Loucy (cell line): ENCODE results near the gene DAZL.
A peak's percentile ranks its signal among the peaks of the same experiment; 100 is the strongest.

Experiments used
- H2AFZ ChIP-seq: fragments of 200-600 bp; sonication (generic); 2 replicates; pipeline ENCODE4 v1.6.0; 2016; ENCODE audit warnings: antibody characterized with exemption, mild to moderate bottlenecking, low read length, moderate library complexity
- H3F3A ChIP-seq: fragments of 200-600 bp; 2 replicates; pipeline ENCODE4 v1.6.0; 2016; ENCODE audit warnings: antibody characterized with exemption, low read depth, mild to moderate bottlenecking
- H3K27me3 ChIP-seq: fragments of 200-600 bp; sonication (generic); 2 replicates; pipeline ENCODE4 v1.6.1; 2014; ENCODE audit warnings: low read length, mild to moderate bottlenecking; ENCODE audit not compliant: insufficient read depth, poor library complexity, severe bottlenecking
- H3K36me3 ChIP-seq: fragments of 200-600 bp; sonication (generic); 2 replicates; pipeline ENCODE4 v1.6.1; 2016; ENCODE audit warnings: low read length; ENCODE audit not compliant: insufficient read depth
- H3K4me1 ChIP-seq: fragments of 200-600 bp; sonication (generic); 2 replicates; pipeline ENCODE4 v1.5.1; 2014; ENCODE audit warnings: low read length, mild to moderate bottlenecking; ENCODE audit not compliant: insufficient read depth, poor library complexity, severe bottlenecking
- H3K4me2 ChIP-seq: fragments of 200-600 bp; sonication (generic); 2 replicates; pipeline ENCODE4 v1.6.0; 2014; ENCODE audit warnings: antibody characterized with exemption, low read length, low read depth, mild to moderate bottlenecking; ENCODE audit not compliant: poor library complexity, severe bottlenecking
- H3K4me3 ChIP-seq: fragments of 200-600 bp; sonication (generic); 2 replicates; pipeline ENCODE4 v1.5.1; 2014; ENCODE audit warnings: low read length, mild to moderate bottlenecking, mixed read lengths; ENCODE audit not compliant: poor library complexity, severe bottlenecking
- H3K79me2 ChIP-seq: fragments of 200-600 bp; sonication (generic); 2 replicates; pipeline ENCODE4 v1.6.1; 2014; ENCODE audit warnings: low read length; ENCODE audit not compliant: insufficient read depth
- H3K9ac ChIP-seq: fragments of 200-600 bp; sonication (generic); 2 replicates; pipeline ENCODE4 v1.6.0; 2014; ENCODE audit warnings: mild to moderate bottlenecking, low read depth, low read length, moderate library complexity; ENCODE audit not compliant: poor library complexity, severe bottlenecking
- H3K9me2 ChIP-seq: fragments of 200-600 bp; sonication (generic); replicated peaks from 2 replicates; pipeline ENCODE4 v1.6.1; 2016; ENCODE audit warnings: low read depth, low read length, mixed read lengths
- H3K9me3 ChIP-seq: fragments of 200-600 bp; sonication (generic); 2 replicates; pipeline ENCODE4 v1.6.1; 2014; ENCODE audit warnings: mild to moderate bottlenecking, antibody characterized with exemption, low read length, low read depth; ENCODE audit not compliant: insufficient read depth
- H4K20me1 ChIP-seq: fragments of 200-600 bp; sonication (generic); 2 replicates; pipeline ENCODE4 v1.6.0; 2014; ENCODE audit warnings: antibody characterized with exemption, low read length, mild to moderate bottlenecking; ENCODE audit not compliant: insufficient read depth, poor library complexity, severe bottlenecking
- EZH2phosphoT487 ChIP-seq: fragments of 200-600 bp; IDR thresholded peaks from 2 replicates; pipeline ENCODE4 v1.6.1; 2018; ENCODE audit warnings: antibody characterized with exemption, mild to moderate bottlenecking, moderate library complexity, borderline replicate concordance
- TF ChIP-seq, protein P1 (sequence below): fragments of 200-600 bp; sonication (generic); conservative IDR thresholded peaks from 2 replicates; pipeline ENCODE4 v1.5.1; 2014; ENCODE audit warnings: mild to moderate bottlenecking, antibody characterized with exemption, low read length

The DAZL gene

DNA sequence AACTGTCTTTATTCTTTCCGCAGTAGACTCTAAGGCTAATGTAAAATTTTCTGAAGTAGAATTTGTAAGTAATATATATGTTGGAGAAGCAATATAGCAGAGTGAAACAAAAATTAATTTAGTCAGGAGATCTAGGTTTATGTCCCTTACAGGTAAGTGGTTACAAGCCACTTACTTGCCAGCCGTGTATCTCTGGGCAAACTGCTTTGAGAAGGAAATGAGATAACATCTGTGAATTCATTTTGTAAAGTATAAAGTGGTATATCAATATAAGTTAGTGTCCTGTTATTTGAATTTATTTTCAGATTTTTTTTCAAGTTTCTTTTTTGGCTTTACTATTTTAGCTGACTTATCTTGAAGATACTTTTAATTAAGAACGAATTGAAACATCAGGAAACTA is 5.5 kb downstream of the DAZL start:
- 0 out of 2 replicates have a peak, but pooled peaks cover 3% of the 10 kb centered on the region for H3F3A ChIP-seq
- no peak overlapping the region for H2AFZ ChIP-seq
- TF ChIP-seq, protein P1, sequence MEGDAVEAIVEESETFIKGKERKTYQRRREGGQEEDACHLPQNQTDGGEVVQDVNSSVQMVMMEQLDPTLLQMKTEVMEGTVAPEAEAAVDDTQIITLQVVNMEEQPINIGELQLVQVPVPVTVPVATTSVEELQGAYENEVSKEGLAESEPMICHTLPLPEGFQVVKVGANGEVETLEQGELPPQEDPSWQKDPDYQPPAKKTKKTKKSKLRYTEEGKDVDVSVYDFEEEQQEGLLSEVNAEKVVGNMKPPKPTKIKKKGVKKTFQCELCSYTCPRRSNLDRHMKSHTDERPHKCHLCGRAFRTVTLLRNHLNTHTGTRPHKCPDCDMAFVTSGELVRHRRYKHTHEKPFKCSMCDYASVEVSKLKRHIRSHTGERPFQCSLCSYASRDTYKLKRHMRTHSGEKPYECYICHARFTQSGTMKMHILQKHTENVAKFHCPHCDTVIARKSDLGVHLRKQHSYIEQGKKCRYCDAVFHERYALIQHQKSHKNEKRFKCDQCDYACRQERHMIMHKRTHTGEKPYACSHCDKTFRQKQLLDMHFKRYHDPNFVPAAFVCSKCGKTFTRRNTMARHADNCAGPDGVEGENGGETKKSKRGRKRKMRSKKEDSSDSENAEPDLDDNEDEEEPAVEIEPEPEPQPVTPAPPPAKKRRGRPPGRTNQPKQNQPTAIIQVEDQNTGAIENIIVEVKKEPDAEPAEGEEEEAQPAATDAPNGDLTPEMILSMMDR: no peak
- no peak for TF ChIP-seq EZH2phosphoT487
- no peaks in the 10 kb centered on the region for H3K36me3 ChIP-seq
- peak overlapping the region; percentile 7 for H3K4me2 ChIP-seq
- H3K9me3 ChIP-seq: no peaks in the 10 kb centered on the region
- no peaks in the 10 kb centered on the region for H3K9me2 ChIP-seq
- H3K9ac ChIP-seq: no peak overlapping the region
- H3K4me1 ChIP-seq: peaks cover 24% of the 10 kb centered on the region
- H3K79me2 ChIP-seq: no peaks in the 10 kb centered on the region
- no peaks in the 10 kb centered on the region for H3K27me3 ChIP-seq
- H4K20me1 ChIP-seq: no peaks in the 10 kb centered on the region
- H3K4me3 ChIP-seq: no peak overlapping the region

DNA sequence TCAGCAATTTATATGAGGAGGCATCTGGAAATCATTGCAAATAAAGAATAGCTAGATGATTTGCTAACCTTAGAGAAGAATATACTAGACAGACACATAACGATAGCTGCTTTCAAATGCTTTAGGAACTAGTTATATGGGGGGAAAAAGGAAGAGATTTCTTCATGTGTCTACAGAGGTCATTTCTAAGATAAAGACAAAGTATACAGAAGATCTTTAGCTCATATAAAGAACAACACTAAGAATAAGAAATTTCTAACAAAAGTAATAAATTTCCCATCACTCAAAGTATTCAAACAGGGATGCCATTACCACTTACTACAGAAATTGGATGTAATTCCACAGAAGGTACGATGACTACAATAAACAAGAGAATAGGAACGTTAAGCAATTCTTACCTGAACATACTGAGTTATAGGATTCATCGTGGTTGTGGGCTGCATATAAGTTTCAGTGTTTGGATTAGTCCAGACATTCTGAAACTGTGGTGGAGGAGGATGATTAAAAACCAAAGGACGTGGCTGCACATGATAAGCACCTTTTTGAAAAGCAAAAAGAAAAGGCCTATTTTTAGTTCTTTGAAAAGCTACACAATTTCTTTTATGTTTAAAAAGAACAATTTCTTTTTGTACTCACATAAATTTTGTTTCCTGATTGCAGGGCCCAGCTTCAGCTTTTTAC is 8.7 kb downstream of the DAZL start:
- H4K20me1 ChIP-seq: no peaks in the 10 kb centered on the region
- H3K27me3 ChIP-seq: no peaks in the 10 kb centered on the region

GRCh38 chr3:16595778-16596177 is 9.4 kb downstream of the DAZL start:
- Histone ChIP-seq H2AFZ (no peak overlapping the region; the same call in 1 of the 2 replicates), H3K9ac (no peak overlapping the region)
- TF ChIP-seq, protein P1: peak; percentile 29
- no peak for TF ChIP-seq EZH2phosphoT487

More for the DNA sequence above, 8.7 kb downstream of the DAZL start:
- Histone ChIP-seq H3K9me3 (no peaks in the 10 kb centered on the region), H3K4me2 (no peak overlapping the region), H3K4me3 (no peak overlapping the region), H2AFZ (peak overlapping the region; percentile 22), H3K4me1 (peaks cover 24% of the 10 kb centered on the region), H3K36me3 (no peaks in the 10 kb centered on the region), H3K79me2 (no peaks in the 10 kb centered on the region), H3K9ac (no peak overlapping the region), H3K9me2 (no peaks in the 10 kb centered on the region), H3F3A (0 out of 2 replicates have a peak, but pooled peaks cover 3% of the 10 kb centered on the region)
- TF ChIP-seq EZH2phosphoT487: no peak
- TF ChIP-seq, protein P1: no peak

More at GRCh38 chr3:16595778-16596177, 9.4 kb downstream of the DAZL start:
- H3K4me1 ChIP-seq: peaks cover 24% of the 10 kb centered on the region
- 0 out of 2 replicates have a peak, but pooled peaks cover 3% of the 10 kb centered on the region for H3F3A ChIP-seq
- no peaks in the 10 kb centered on the region for H3K79me2 ChIP-seq
- no peaks in the 10 kb centered on the region for H3K36me3 ChIP-seq
- H4K20me1 ChIP-seq: no peaks in the 10 kb centered on the region
- no peak overlapping the region for H3K4me3 ChIP-seq
- no peaks in the 10 kb centered on the region for H3K27me3 ChIP-seq
- no peaks in the 10 kb centered on the region for H3K9me2 ChIP-seq
- H3K9me3 ChIP-seq: no peaks in the 10 kb centered on the region
- H3K4me2 ChIP-seq: no peak overlapping the region
